GM23338 (cell line): ENCODE measurements around the gene HSD17B2.

Experiments used
- CTCF ChIP-seq, 2 experiments: fragments of 200-600 bp in 1 of 2; sonication (generic) in 1 of 2; conservative IDR thresholded peaks; 2 replicates each; pipeline versions ENCODE4 v1.5.1 to v1.6.1; 2016 to 2017; ENCODE audit warnings: antibody characterized with exemption in 2 of 2, low read depth in 2 of 2, mild to moderate bottlenecking in 2 of 2, moderate library complexity in 1 of 2
- REST ChIP-seq: IDR thresholded peaks from one replicate; pipeline ENCODE4 v1.6.1; 2018; ENCODE audit warnings: antibody characterized with exemption; ENCODE audit not compliant: unreplicated experiment

GRCh38 chr16:82124651-82125050 lies 89.6 kb downstream of the HSD17B2 start:
- TF ChIP-seq CTCF (conservative IDR thresholded peaks at IDR 0.05; ENCODE audit: low read depth in 2 of 2) (no peak), REST (no peak)
